G401 (cell line): ENCODE data around the gene IL17C. TPM values are rescaled to one million over a fixed set of nuclear protein-coding genes. Genes with fewer than 3 reads are reported as not detected.

Experiments
- DNase-seq: peaks from one replicate; pipeline ENCODE4 v3.0.0-alpha.2; 2015; ENCODE audit warnings: low spot score
- in situ Hi-C: cut with HindIII; loops from 2 replicates; pipeline ENCODE4 v1.10.0; 2016; ENCODE audit warnings: low sequenced_read_pairs, mixed read lengths
- total RNA-seq: library from RNA; depleted of rRNA; stranded (reverse); fragments of >200 nt; shearing (Covaris generic); gene quantifications from 2 replicates; pipeline ENCODE4 v1.2.3, GENCODE V29; 2014

The IL17C gene
- total RNA-seq, 1 experiment from 2014 or later: not detected

- no peak for DNase-seq
- in situ Hi-C loops: loop anchor here (10.0 kb wide), 1 partner anchor 81 kb away; no protein-coding TSS in a partner anchor
Measured at GRCh38 chr16:88673716-88674379, 35.5 kb downstream of the IL17C start.

GRCh38 chr16:88676502-88677242, 38.3 kb downstream of the IL17C start:
- no peak for DNase-seq
- in situ Hi-C loops: loop anchor here (10.0 kb wide), 1 partner anchor 78 kb away; no protein-coding TSS in a partner anchor

GRCh38 chr16:88677721-88678120, 39.3 kb downstream of the IL17C start:
- DNase-seq: no peak

DNA sequence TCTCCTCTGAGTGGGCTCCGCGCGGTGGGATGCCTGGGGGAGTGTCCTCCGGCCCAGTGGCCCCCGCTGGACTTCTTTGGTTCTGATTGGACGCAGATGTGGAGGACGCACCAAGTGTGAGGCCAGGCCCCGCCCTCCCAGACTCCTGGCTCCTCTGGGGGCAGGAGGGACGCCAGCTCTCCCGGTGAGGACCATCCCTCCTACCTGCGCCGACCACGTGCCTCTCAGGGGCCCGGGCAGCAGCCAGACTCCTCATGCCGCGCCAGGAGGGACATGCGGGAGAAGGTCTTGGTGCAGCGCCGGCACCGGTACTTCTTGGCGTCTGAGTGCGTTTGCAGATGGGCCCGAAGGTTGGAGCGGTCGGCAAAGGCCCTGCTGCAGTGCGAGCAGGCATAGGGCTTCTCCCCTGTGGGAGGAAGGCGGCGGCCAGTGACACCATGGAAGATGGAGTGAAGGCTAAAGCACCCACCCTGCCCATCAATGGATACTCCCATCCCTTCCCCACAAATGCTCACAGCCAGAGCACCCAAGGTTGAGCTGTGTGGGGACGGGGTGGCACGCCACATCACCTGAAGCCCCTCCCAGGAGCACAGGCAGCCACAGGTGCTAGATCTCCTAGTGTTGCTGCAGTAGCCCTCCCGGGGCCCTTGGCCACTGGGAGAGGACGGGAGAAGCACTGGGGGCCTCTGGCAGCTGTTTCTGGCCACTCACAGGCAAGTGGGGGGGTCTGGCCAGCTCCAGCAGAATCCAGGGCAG, 40.0 kb downstream of the IL17C start:
- in situ Hi-C loops: loop anchor here (10.0 kb wide), 1 partner anchor 76 kb away; no protein-coding TSS in a partner anchor
- peak; percentile 25 for DNase-seq

More at GRCh38 chr16:88677721-88678120, 39.3 kb downstream of the IL17C start:
- in situ Hi-C loops: loop anchor here (10.0 kb wide), 1 partner anchor 77 kb away; no protein-coding TSS in a partner anchor

GRCh38 chr16:88680554-88681083, 42.2 kb downstream of the IL17C start:
- in situ Hi-C loops: no loop called here
- DNase-seq: no peak

- in situ Hi-C loops: no loop called here
- no peak for DNase-seq
Measured at GRCh38 chr16:88681084-88681680, 42.8 kb downstream of the IL17C start.

DNA sequence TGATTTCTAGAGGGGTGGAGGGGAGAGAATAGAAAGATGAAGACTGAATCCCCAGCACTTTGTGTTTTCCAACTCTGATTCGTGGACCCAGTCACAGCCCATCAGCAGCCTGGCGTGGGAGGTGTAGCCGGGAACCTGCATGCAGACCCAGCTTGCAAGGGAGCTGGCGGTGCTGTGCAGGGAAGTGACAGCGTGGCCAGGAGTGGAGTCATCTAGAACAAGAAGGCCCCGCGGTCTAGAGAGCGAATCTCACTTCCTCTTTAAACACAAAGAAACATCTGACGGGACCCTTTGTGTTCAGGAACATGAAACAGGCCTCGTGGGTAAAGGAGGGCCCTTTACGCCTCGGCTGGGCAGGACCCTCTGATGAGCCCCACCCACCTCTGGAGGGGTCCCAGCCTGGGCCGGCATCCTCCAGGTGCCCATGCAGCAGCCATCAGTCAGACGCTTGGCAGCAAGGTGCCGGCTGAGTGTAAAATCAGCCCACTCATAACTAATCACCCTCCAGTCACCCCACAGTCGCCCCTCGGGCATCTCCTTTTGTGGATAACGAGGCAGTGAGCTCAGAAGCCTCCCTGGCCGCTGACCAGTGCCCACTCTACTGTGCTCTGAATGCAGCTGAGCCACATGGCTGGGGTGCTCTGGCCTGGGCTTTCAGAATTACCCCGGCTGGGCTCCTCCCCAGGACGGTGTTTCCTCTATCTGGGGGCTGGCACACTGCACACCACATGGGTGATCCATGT, 43.5 kb downstream of the IL17C start:
- no peak for DNase-seq
- in situ Hi-C loops: no loop called here

DNA sequence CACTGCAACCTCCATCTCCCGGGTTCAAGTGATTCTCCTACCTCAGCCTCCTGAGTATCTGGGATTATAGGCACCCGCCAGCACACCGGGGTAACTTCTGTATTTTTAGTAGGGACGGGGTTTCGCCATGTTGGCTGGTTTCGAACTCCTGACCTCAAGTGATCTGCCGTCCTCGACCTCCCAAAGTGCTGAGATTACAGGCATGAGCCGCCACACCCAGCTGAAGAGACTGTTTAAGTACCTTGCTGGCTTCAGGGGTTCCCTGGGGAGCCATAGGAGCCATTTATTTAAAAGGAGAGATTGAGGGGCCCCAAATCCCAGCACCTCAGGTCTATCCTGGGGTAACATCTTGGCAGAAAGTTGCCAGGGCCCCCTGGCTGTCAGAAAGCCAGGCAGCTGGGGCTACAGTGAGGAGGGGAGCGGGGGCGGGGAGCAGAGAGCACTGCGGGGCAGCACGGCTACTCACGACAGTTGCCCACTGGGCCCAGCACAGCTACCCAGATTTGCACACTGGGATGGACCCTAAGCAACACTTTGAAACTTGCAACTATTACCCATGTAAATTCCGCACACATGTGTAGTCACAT, 46.3 kb downstream of the IL17C start:
- DNase-seq: no peak
- in situ Hi-C loops: no loop called here

DNA sequence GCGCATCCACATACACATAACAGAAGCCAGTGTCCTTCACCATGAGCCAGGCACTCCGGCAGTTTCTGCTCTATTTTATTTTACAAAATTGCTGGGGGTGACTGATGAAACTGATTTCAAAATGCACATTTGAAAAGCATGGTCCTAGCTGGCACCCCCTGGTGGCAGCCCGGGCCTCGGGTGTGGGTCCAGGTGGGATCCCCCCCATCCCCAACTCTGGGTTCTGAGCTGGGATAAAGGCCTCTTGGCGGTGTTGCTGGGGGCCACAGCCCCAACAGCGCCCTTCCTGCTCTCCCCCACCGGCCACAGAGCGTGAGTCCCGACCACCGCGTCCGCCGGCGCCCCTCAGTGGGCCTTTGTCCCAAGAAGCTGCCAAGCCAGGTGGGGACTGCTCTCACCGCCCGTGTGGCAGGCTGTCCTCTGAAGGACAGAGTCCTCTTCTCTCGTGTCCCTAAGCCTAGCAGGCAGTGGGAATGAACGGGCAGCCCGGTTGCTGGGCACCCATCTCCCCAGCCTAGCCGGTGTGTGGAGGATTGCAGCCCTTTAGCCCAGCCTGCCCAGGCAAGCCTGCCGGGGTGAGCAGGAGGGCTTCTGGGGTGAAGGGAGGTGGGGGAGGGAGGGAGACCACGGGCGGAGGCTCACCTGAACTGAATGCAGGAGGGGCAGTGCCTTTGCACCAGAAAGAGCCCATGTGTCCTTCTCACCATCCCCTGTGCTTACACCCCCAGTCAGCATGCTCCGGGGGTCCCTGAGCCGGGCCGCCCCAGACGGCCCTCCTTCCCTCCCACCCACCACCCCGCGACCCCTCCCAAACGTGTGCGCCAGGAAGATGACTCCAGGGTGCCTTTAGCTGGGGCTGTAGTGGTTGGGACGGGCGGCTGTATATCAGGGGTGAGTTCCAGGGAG, 47.0 kb downstream of the IL17C start:
- in situ Hi-C loops: no loop called here
- DNase-seq: no peak

DNA sequence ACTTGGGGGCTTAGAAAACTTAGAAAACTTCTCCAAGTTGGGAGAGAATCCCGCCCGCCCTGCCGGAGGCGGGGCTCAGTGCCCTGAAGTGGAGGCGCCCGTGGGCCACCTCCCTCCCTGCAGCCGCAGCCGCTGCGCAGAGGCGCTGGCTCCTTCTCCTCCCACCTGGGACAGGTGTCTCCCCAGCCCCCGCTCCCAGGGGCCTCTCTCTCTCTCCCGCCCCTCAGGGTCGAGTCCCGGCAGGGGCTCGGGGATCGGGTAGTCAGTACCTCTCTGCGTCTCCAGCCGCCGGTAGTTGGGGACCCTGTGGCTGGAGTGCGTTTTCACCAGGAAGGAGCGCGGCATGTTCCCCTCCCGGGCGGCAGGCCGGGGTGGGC, 47.7 kb downstream of the IL17C start:
- no peak for DNase-seq
- in situ Hi-C loops: no loop called here

- in situ Hi-C loops: no loop called here
- peak; percentile 64 for DNase-seq
Measured at GRCh38 chr16:88686439-88687253, 48.3 kb downstream of the IL17C start, which contains the start of gene SNAI3. Gene SNAI3, minus strand, starts transcription at chr16:88686507. Its CDS starts 101 bp downstream, at chr16:88686406.

- DNase-seq: no peak
- in situ Hi-C loops: no loop called here
Measured at GRCh38 chr16:88687254-88687576, 48.8 kb downstream of the IL17C start.

- in situ Hi-C loops: no loop called here
- DNase-seq: no peak
Measured at GRCh38 chr16:88687676-88688012, 49.3 kb downstream of the IL17C start.

GRCh38 chr16:88688013-88688778, 49.8 kb downstream of the IL17C start:
- DNase-seq: peak; percentile 83
- in situ Hi-C loops: no loop called here
